Testis (tissue), 2 donors: ENCODE data around the gene STK17B.

Experiments
- CTCF ChIP-seq, 3 experiments: fragments of 450-650 bp in 2 of 3; fragments of 200-600 bp in 1 of 3; sonication (generic) in 1 of 3; IDR thresholded peaks; one replicate each; pipeline ENCODE4 v1.5.1; 2016 to 2019; ENCODE audit warnings: antibody characterized with exemption in 3 of 3, mild to moderate bottlenecking in 2 of 3, moderate library complexity in 1 of 3
- POLR2A ChIP-seq: fragments of 450-650 bp; IDR thresholded peaks from one replicate; pipeline ENCODE4 v1.6.1; 2017; ENCODE audit warnings: antibody characterized with exemption, mild to moderate bottlenecking, moderate library complexity

- TF ChIP-seq CTCF (IDR thresholded peaks at IDR 0.05) (no peak), POLR2A (no peak)
Observed at GRCh38 chr2:196195302-196195701, 23.9 kb upstream of the STK17B start.
